ENCODE measurements around the gene SFI1.

- no peak for TF ChIP-seq CTCF (IDR thresholded peaks at IDR 0.05)
- no peak for TF ChIP-seq POLR2A (IDR thresholded peaks at IDR 0.05)
These were observed 119.1 kb downstream of the SFI1 start for GRCh38 chr22:31615491-31615860.

Measured in esophagus squamous epithelium (tissue), 4 donors.